Activated effector memory CD4-positive, alpha-beta T cell treated with Interleukin-2 at 50 U/mL for 16 hours (primary cell): ENCODE results near the gene DCP2.

Experiments
- DNase-seq: peaks from one replicate; pipeline ENCODE4 v3.0.0-alpha.2; 2020

Gene DCP2

DNA sequence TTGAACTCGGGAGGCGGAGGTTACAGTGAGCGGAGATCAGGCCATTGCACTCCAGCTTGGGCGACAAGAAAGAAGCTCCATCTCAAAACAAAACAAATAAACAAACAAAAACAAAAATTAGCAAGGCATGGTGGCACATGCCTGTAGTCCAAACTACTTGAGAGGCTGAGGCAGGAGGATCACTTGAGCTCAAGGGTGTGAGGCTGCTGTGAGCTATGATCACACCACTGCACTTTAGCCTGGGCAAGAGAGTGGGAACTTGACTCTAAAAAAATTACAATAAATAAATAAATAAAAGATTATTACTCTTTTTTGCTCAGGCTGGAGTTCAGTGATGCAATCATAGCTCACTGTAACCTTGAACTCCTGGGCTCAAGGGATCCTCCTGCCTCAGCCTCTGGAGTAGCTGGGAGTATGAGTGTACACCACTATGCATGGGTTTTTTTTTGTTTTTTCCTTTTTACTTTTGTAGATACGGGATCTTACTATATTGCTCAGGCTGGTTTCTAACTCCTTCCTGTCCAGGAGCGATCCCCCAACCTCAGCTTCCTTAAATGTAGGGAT, 9.0 kb upstream of the DCP2 start:
- DNase-seq = no peak

DNA sequence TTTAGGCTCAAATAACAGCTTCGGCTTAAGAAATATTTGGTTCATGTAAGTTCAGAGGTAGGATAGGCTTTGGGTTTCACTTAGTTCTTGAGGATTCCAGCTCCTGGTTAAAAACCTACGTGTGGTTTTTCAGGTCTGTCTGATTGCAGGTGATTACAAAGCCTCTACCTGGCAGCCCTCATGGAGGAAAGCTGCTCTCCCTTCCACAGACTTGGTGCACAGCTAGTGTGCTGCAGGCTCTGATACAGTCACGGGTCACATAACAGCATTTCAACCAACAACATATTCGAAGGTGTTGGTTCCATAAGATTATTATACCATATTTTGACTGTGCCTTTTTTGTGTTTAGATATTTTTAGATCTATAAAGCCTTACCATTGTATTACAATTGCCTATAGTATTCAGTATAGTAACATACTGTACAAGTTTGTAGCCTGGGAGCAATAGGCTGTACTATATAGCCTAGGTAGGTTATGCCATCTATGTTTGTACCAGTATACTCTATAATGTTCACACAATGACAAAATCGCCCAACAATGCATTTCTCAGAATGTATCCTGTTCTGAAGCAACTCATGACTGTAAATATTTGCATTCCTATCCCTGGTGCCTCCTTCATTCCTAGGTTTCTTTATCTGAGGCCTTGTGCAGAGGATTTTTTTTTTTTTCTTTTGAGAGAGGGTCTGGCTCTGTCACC, 8.0 kb upstream of the DCP2 start:
- DNase-seq = no peak

DNA sequence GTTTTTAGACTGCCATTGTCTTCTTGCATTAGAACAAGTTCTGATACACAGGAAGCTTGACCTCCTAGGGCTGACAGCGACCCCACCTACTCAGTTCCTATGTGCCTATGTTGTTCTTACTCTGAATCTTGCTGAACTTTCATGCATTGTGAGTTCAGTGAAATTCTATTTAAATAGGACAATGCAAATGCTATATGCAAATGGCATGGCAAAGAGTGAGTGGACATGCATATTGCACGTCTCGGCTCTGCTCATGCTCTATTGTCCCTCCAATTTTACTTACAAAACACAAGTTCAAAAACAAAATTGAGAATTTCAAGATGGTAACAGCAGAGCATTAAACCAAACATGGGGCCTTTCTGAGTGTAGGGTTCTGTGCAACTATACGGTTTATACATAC, 5.3 kb upstream of the DCP2 start:
- no peak for DNase-seq

DNA sequence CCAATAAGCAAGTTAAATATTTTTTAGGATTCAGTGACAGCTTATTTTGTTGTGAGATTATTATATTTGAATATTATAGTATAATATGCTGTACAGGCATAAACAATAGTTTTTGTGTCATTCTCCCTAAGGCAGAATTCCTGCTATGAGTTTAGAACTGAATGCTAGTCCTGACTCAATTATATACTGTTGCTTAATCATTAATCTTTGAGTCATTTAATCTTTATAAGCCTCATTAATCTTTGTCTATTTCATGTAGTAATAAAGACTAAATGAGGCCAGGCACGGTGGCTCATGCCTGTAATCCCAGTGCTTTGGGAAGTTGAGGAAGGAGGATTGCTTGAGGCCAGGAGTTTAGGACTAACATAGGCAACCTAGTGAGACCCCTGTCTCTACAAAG, 3.6 kb upstream of the DCP2 start:
- DNase-seq = no peak

DNA sequence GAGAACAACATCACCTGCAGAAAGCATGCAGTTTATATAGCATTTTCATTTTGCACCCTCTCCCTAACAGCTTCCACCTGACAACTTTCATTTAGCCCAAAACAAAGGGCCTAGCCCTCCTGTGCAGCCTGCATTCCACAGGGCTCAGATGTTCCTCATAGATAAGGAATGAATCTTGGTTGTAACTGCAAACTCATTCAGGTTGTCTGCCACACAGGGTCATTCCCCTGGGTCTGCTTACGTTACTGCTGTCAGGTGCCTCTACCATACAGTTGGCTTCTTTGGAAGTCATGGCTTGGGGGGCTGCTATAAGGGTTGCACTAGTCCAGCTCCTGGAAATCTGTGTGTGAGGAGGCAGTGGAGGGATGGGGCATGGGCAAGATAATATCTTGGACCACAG, 2.7 kb upstream of the DCP2 start:
- DNase-seq = no peak

DNA sequence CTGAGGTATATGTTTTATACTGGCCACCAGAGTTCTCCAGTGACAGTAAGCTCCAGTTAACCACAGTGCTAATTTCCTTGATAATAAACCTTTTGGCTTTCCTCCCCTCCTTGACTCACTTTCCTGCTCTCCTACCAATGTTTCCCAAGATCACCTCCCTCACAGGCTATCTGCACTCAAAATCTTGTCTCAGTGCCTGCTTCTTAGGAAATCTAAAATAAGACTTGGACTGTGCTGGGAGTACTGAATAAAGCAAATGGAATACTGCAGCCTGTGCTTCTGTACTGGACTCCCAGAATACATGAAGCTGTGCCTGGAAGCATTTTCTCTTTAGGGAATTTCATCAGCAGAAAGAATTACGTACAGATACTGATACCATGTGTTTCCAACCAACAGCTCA, 1.7 kb upstream of the DCP2 start:
- no peak for DNase-seq

DNA sequence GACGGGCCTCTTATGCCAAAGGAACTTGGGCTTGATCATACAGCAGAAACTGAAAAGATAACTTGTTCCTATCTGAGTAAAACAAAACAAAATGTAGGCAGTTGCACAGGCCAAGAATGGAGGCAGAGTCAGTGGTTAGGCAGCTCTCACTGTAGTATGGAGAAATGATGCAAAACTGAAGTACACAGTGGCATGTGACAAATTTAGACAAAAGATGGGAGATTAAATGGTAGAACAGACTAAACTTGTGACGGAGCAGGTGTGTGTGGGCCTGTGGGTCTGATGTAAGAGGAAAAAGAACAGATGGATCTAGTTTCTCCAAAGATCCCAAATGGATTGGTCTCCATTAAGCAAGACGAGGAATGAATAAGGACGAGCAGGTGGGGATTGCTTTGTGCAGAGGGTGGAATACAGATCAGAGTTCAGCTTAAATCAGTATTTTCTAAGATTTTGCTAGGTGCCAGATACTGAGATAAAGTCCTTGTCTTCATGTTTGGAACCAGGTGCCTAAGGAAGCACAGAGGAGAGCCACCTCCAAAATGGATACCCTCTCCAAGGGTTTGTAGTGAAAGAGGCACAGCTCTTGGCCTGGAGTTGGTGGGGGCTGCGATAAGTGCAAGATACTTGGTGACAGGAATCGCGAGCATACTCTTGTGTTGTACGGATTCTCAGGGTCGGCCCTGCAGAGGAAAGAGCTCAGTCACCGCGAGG, 722 bp upstream of the DCP2 start:
- no peak for DNase-seq

DNA sequence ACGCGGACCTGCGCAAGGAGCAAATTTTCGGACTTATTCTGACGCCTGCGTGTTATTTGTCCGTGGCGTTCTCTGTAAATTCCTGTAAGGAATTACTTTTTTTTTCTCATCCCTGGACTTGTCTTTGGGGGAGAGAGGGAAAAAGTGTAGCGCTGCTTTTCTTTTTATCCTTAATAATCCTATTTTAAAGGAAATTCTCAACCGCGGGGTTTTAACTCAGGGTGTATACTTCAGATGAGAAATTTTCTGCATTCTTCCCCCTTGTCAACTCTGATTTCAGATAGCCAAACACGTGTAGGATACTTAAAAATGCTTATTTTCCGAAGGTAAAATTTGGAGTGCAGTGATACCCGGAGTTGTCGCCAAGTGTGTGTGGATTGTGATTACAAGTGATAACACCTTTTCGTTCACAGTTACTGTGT, 853 bp downstream of the DCP2 start:
- DNase-seq = no peak

DNA sequence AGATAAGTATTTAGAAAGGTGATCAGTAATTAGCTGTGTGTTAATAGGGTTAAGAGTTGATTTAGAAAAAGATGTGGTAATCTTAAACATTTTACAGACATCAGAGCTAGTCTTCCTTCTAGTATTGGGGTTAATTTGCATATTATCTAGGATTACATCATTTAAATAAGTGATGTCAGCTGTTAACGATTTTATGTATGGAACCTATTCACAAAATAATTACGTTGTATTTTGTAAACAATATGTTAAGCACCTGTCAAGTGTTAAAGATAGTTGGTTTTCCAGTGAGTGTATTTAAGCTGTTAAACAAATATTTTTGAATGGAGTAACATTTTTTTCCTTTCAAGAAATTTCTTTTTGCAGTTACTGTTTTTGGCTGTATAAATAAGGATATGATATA, 2.2 kb downstream of the DCP2 start:
- no peak for DNase-seq

DNA sequence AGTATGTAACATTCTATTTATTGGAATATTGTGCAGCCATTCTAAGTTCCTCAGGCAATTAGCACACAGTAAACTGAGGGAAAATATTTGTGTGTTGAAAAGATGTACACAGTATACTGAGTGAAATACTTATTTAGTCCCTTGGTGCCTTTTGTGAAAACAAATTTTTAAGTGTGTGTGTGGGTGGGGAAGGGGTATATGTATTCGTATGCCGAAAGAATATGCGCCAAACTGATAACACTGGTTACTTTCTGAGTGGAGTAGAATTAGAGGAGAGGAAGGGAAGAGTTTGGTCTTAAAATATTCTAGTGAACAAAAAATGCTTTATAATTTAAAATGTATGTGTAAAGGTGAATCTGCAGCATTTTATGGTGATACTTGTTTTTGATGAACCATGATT, 3.1 kb downstream of the DCP2 start:
- DNase-seq = no peak

DNA sequence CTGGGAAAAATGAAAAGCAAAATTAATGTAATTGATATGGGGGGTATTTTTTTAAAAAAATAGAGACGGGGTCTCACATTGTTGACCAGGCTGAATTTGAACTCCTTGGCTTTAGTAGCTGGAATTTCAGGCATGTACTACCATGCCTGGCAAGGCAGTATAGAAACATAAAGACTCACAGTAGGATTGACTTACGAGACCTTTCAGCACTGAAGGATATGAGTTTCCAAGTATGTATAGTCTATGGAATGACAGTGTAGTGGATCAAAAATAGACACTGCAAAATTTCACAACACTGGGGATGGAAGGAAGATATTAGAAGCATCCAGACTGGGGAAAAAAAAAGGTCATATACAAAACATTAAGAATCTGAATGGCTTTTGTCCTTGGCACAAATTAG, 6.8 kb downstream of the DCP2 start:
- no peak for DNase-seq

DNA sequence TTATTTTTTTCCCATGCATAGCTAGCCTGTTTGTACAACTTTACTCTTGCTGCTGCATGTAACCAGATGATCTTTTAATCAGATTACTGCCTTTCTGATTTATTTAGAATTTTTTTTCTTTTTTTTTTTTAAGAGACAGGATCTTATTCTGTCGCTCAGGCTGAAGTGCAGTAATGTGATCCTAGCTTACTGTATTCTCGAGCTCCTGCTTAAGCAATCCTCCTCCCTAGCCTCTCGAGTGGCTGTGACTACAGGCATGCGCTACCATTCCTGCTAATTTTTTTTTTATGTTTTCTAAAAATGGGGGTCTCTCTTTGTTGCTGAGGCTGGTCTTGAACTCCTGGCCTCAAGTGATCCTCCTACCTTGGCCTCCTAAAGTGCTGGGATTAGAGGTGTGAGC, 9.6 kb downstream of the DCP2 start:
- no peak for DNase-seq

DNA sequence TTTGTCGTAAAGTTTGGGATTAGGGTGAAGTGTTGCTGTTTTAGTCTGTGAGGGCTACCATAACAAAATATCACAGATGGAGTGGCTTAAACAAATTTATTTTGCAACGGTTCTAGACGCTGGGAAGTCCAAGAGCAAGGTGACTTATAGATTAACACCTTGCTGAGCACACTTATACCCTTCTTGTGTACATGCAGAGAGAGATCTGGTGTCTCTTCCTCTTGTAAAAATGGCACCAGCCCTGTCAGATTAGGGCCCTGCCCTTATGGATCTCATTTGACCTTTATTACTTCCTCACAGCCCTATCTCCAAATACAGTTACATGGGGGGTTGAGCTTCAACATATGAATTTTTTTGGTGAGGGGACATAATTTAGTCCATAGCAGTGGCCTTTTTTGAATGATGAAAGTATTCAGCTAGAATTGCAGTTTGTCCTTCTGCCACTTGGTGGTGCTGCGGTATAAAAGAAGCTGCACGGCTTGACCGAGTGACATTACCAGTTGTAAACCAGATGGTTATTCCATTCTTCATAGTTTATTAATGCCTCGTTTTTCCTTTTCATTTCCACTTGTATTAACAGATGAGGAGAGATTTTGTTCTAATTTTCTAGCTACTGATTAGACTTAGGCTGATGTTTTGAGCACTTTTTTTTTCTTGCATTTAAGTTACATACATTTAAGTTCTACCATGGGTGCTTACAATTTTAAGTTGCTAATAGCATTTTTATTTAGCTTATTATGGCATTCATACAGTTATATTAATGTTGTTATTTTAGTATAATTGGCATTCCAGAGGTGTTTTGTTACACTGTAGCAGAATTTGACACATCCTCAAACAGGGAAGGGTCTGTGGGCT, 19.4 kb downstream of the DCP2 start:
- DNase-seq = peak; percentile 61

DNA sequence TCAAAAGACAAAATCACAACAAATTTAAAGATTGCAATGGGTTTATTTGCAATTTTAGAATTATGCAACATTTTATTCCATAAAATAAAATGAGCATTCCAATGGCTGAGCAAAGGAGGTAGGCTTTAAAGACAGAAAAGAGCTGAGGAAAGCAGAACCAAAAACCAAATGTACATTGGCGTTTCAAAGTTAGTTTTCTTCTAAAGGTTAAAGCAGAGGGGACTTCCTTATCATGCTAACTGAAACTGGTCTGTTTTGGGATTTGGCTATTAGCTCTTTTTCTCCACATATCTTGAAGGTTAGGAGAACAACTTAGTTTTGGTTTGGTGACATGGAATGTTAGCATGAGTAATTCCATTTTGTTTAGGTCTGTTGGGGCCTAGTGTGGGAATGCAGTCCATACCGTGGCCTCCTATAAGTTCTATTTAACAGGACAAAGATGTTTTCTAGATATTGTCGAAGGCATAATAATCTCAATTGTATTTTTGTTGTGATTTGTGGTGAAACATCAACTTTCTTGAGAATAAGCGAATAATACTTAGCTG, 20.3 kb downstream of the DCP2 start:
- no peak for DNase-seq

DNA sequence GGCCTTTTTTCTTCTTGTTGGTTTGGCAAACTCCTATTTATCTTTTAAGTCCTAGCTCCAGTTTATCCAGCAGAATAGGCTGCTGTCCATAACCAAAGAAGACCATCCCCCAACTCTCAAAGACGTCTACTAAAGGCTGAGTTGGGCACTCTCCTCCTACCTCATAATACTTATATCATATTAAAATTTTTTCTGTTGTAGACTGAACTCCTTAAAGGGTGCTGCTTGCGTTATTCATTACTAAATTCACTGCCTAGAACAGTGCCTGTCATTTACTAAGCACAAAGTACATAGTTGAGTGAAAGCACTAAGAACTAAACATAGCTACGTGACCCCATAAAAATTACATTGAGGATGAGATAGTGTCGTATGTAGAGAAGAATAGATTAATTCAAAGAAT, 21.7 kb downstream of the DCP2 start:
- DNase-seq = no peak

DNA sequence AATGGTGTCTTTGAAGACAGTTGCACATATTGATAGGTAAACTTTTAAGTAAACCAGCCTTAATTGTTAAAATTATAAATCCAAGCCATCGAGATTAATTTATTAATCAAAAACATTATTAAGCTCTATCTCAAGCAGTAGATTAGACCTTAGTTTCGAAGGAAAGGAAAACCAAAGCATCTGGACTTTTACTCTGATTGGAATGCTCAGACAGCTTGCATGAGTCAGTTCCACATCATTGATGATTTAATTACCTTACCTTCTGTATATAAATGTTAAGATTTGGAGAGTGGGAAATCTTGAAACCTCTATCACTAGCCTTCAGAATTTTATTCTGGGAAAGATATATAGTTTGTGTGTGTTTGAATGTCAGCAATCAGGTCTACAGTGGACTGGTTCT, 23.9 kb downstream of the DCP2 start:
- DNase-seq = no peak

DNA sequence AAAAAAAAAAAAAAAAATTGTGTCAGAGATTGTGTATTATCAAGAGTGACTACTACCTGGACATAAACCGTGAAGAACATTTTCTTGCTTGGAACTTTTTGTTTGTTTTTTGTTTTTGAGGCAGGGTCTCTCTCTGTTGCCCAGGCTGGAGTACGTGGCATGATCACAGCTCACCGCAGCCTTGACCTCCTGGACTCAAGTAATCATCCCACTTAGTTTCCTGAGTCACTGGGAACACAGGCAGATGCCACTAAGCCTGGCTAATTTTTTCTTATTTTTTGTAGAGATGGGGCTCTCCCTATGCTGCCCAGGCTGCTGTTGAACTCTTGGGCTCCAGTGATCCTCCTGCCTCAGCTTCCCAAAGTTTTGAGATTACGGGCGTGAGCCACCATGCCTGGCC, 25.8 kb downstream of the DCP2 start:
- DNase-seq = no peak

DNA sequence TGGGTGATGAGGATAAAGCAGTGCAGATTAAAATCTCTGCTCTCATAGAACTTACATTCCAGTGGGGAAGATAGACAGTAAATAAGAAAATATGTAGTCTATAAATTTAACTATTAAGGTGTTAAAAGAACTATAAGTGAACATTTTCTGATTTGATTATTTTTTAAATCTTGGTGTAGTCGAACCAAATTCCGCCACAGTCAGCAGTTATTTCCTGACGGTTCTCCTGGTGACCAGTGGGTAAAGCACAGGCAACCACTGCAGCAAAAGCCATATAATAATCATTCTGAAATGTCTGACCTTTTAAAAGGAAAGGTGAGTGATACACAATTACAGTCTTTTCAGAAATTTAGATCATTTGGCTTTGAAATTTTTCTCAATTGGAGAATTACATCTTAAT, 27.2 kb downstream of the DCP2 start:
- no peak for DNase-seq

DNA sequence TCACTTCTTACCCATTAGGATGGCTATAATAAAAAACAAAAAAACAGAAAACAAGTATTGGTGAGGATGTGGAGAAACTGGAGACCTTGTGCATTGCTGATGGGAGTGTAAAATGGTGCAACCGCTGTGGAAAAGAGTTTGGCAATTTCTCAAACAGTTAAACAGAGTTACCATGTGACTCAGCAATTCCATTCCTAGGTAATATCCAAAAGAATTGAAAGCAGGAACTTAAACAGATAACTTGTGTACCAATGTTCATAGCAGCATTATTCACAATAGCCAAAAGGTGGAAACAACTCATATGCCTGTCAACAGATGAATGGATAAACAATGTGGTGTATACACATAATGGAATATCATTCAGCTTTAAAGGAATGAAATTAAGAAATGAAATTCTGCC, 28.9 kb downstream of the DCP2 start:
- no peak for DNase-seq

DNA sequence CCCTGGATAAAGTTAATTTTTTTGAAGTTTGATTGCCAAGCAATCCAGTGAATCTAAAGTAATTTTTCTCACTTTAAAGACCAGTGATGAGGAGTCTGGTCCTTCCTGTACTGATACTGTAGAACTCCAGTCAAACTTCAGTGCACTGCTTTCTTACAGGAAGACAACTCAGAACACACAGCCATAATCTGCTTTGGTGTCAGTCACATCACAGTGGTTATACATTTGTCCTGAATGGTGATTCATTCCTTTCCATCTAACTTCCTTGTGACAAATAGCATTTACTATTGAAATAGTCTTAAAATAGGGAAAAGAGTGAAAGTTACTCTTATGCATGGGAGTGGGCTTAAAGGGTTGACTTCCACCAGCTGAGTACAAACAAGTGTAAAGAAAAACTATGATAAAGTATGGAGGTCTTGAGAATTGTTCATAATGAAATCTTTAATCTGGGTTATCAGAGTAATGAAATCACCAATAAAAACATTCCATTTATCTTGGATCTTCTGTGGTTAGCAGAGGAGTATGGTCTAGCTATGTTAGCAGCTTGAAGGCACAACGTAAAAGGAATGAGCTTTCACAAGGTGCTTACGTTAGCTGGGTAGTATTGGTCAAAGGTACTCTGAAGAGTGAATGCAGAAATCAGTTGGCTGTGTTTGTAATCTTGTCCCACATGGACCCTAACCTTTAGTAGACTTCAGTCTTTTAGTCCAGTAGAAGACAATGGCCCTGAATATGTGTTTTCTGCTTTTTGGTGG, 41.5 kb downstream of the DCP2 start:
- no peak for DNase-seq

DNA sequence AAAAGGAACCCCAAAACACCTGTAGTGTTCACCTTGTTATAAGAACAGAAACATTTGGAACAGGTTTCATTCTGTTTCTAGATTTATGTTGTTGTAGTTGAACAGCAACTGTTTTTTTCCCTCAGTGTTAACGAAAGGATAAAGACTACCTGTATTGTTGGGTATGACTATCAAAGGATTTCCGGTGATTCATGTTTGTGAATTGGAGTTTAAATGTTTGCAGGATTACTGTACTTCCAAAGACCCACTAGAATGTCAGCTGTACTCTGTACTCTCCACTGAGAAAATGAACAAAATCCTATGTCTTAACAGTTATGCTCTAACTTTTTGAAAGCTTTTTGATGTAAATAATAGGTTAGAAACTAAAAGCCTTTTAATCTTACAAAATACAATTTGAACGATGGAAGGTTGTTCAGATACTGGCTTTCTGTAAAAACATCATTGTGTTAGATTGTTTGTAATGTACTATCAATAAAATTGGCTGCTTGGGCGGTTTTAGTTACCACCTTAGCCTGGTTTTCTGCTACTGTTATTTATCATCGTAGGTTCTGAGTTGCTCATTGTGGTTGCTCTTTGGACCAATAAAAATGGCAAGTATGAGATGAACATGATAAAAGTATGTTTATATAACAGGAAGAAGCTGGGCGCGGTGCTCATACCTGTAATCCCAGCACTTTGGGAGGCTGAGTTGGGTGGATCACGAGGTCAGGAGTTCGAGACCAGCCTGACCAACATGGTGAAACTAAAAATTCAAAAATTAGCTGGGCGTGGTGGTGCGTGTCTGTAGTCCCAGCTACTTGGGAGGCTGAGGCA, 44.1 kb downstream of the DCP2 start:
- DNase-seq = peak; percentile 13

DNA sequence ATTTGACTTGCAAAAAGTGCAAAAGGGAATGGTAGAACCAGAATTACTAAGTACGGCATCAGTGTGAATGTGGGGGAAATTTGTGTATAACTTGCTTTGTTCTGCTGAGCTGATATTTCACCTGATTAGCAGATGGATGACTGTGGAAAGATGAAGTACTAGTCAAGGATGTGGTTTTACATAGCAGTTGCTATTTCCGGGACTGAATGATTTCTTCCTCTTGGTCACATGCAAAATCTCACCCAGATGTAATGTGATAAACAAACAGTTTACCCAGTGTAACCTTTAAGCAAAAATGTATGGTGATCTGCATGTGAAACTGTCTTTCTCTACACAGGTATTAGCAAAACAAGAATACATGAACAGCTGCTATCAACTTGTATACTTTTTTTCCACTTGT, 46.1 kb downstream of the DCP2 start:
- no peak for DNase-seq
